Osteoblast (primary cell): ENCODE measurements around the gene ATRNL1. TPM values are rescaled to one million over a fixed set of nuclear protein-coding genes. Genes with fewer than 3 reads are reported as not detected.

Source experiments
- DNase-seq: peaks from one replicate; pipeline ENCODE4 v3.0.0; 2011; ENCODE audit warnings: low spot score, mixed read lengths; ENCODE audit not compliant: insufficient read length; ENCODE audit errors: missing footprints
- H2AFZ ChIP-seq: 2 replicates; pipeline ENCODE4 v1.6.0; 2011; ENCODE audit warnings: mild to moderate bottlenecking, low read length
- H3K27ac ChIP-seq: 2 replicates; pipeline ENCODE4 v1.5.1; 2011; ENCODE audit warnings: mild to moderate bottlenecking, low read depth, low read length, moderate library complexity
- H3K27me3 ChIP-seq: 2 replicates; pipeline ENCODE4 v1.6.0; 2012; ENCODE audit warnings: mild to moderate bottlenecking, control low read depth, inconsistent platforms, low read length, moderate library complexity; ENCODE audit not compliant: insufficient read depth
- H3K36me3 ChIP-seq: 2 replicates; pipeline ENCODE4 v1.5.1; 2011; ENCODE audit warnings: mild to moderate bottlenecking, low read length, control low read depth, moderate library complexity; ENCODE audit not compliant: insufficient read depth
- H3K4me1 ChIP-seq: 2 replicates; pipeline ENCODE4 v1.5.1; 2011; ENCODE audit warnings: mild to moderate bottlenecking, low read length, control low read depth, moderate library complexity; ENCODE audit not compliant: insufficient read depth
- H3K4me2 ChIP-seq: 2 replicates; pipeline ENCODE4 v1.6.0; 2011; ENCODE audit warnings: mild to moderate bottlenecking, low read length; ENCODE audit not compliant: insufficient read depth
- H3K4me3 ChIP-seq: fragments of 200-600 bp; sonication (generic); 3 replicates; pipeline ENCODE4 v1.5.1; 2012; ENCODE audit warnings: mild to moderate bottlenecking, low read length, inconsistent platforms; ENCODE audit not compliant: insufficient read depth
- H3K79me2 ChIP-seq: 2 replicates; pipeline ENCODE4 v1.6.0; 2012; ENCODE audit warnings: mild to moderate bottlenecking, low read length, control low read depth, inconsistent platforms; ENCODE audit not compliant: insufficient read depth
- H3K9me3 ChIP-seq: 2 replicates; pipeline ENCODE4 v1.5.1; 2011; ENCODE audit warnings: low read depth, low read length, control low read depth
- H4K20me1 ChIP-seq: 2 replicates; pipeline ENCODE4 v1.6.0; 2012; ENCODE audit warnings: mild to moderate bottlenecking, low read length, control low read depth; ENCODE audit not compliant: insufficient read depth
- total RNA-seq: library from RNA; depleted of rRNA; stranded (reverse); fragments of >200 nt; gene quantifications from 2 replicates; pipeline ENCODE4 v1.2.3, GENCODE V29; 2012
- TF ChIP-seq, protein P1 (sequence below): IDR thresholded peaks from 2 replicates; pipeline ENCODE4 v1.5.1; 2011; ENCODE audit warnings: mild to moderate bottlenecking, low read depth, low read length, moderate library complexity; ENCODE audit errors: extremely low read depth

ATRNL1 gene
- total RNA-seq, 1 donor = 1.4 TPM

DNA sequence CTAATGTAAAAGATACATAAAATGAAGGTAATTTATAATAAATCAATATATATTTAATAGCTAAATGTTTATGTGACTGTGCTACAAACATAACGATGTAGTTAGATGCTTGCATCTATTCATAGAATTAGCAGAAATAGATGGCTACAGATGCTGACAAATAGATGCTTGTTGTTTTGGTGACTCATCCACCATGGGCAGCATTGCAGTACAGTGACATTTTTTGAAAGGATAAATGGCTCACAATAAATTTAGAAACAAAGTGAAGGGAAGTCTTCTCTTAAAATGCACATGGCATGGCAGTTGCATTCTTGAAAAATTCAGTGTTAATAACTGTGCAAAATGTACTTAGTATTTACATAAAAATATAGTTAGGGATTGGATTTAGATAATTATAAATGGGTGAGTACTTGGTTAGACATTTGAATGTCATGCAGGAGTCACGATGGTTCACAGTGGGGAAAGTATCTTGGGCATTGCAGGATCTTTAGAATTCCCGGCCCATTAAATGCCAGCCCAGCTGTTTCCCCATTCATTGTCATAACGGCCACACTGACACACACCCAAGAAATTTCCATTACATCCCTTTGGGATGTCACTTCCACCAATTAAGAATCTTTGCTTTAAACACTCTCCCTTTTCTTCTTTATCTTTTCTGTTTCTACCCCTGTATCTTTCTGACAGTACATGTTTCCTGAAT lies 564.1 kb downstream of the ATRNL1 start:
- TF ChIP-seq, protein P1, sequence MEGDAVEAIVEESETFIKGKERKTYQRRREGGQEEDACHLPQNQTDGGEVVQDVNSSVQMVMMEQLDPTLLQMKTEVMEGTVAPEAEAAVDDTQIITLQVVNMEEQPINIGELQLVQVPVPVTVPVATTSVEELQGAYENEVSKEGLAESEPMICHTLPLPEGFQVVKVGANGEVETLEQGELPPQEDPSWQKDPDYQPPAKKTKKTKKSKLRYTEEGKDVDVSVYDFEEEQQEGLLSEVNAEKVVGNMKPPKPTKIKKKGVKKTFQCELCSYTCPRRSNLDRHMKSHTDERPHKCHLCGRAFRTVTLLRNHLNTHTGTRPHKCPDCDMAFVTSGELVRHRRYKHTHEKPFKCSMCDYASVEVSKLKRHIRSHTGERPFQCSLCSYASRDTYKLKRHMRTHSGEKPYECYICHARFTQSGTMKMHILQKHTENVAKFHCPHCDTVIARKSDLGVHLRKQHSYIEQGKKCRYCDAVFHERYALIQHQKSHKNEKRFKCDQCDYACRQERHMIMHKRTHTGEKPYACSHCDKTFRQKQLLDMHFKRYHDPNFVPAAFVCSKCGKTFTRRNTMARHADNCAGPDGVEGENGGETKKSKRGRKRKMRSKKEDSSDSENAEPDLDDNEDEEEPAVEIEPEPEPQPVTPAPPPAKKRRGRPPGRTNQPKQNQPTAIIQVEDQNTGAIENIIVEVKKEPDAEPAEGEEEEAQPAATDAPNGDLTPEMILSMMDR = no peak
- DNase-seq = no peak
- Histone ChIP-seq H3K9me3 (no peaks in the 10 kb centered on the region), H3K27me3 (no peaks in the 10 kb centered on the region), H3K4me2 (no peak overlapping the region), H3K4me3 (no peak overlapping the region), H3K4me1 (no peaks in the 10 kb centered on the region), H3K79me2 (no peaks in the 10 kb centered on the region), H4K20me1 (no peaks in the 10 kb centered on the region), H3K27ac (no peak overlapping the region), H2AFZ (no peak overlapping the region), H3K36me3 (no peaks in the 10 kb centered on the region)

DNA sequence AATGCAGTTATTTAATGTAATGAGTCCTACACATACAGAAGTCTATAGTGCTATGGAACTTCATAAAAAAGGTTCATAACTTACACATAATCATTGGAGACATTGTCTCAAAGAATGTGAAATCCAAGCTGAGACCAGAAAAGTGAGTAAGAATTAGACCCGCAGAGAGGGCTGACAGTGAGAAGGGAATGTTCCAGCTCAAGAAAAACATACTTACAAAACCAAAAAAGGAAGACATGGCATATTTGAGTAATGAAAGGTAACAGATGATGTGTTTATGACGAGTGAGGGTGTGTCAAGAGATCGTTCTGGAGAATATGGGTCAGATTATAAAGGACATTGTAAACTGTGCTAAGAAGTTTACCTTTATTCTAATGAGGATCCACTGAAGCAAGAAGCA lies 566.5 kb downstream of the ATRNL1 start:
- TF ChIP-seq, protein P1 = no peak
- no peaks in the 10 kb centered on the region for H3K36me3 ChIP-seq
- H2AFZ ChIP-seq = no peak overlapping the region
- H3K27me3 ChIP-seq = no peaks in the 10 kb centered on the region
- H3K4me3 ChIP-seq = no peak overlapping the region
- no peaks in the 10 kb centered on the region for H3K9me3 ChIP-seq
- H3K4me2 ChIP-seq = no peak overlapping the region
- no peaks in the 10 kb centered on the region for H4K20me1 ChIP-seq
- H3K27ac ChIP-seq = no peak overlapping the region
- DNase-seq = no peak
- H3K4me1 ChIP-seq = no peaks in the 10 kb centered on the region
- no peaks in the 10 kb centered on the region for H3K79me2 ChIP-seq

DNA sequence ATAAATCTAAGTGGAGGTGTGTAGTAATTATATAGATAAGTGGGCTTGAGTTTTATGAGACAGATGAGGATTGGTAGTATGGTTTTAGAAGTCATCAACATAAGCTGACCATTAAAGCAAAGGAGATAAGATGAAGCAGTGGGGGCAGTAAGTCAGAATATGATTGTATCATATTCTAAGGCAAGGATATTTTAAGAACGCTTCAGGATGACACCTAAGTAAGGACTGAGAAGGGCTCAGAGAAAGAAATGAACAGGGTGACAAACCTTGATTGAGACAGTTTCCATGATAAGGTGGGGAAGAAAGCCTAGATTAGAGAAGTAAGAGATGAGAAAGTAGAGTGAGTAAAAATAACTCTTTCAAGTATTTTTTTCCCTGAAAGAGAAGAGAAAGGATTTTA lies 567.2 kb downstream of the ATRNL1 start:
- DNase-seq = no peak
- Histone ChIP-seq H2AFZ (no peak overlapping the region), H3K4me2 (no peak overlapping the region), H3K79me2 (no peaks in the 10 kb centered on the region), H3K4me3 (no peak overlapping the region), H4K20me1 (no peaks in the 10 kb centered on the region), H3K9me3 (no peaks in the 10 kb centered on the region), H3K4me1 (no peaks in the 10 kb centered on the region), H3K36me3 (no peaks in the 10 kb centered on the region), H3K27ac (no peak overlapping the region), H3K27me3 (no peaks in the 10 kb centered on the region)
- TF ChIP-seq, protein P1 = no peak

DNA sequence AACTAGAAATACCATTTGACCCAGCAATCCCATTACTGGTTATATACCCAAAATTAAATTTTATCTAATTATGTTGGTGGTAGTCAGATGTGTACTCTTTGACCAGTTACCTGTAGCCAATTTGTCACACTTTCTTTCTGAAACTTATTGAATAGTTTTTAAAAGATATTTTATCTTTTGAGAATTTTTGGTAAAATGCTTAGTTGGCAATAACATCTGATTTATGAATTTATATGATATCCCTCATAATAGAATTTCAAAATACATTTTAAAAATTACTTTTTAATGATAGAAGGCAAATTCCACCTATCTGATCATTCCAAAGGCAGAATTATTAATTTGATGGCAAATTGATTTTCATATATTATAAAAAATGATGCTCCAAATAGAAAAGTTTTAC lies 569.3 kb downstream of the ATRNL1 start:
- Histone ChIP-seq H3K36me3 (no peaks in the 10 kb centered on the region), H3K79me2 (no peaks in the 10 kb centered on the region), H3K27me3 (no peaks in the 10 kb centered on the region), H3K27ac (no peak overlapping the region), H3K4me1 (no peaks in the 10 kb centered on the region), H4K20me1 (no peaks in the 10 kb centered on the region), H3K4me2 (no peak overlapping the region), H3K9me3 (no peaks in the 10 kb centered on the region), H2AFZ (no peak overlapping the region), H3K4me3 (no peak overlapping the region)
- DNase-seq = no peak
- TF ChIP-seq, protein P1 = no peak
